ENCODE results near the gene ATG16L2.

DNA sequence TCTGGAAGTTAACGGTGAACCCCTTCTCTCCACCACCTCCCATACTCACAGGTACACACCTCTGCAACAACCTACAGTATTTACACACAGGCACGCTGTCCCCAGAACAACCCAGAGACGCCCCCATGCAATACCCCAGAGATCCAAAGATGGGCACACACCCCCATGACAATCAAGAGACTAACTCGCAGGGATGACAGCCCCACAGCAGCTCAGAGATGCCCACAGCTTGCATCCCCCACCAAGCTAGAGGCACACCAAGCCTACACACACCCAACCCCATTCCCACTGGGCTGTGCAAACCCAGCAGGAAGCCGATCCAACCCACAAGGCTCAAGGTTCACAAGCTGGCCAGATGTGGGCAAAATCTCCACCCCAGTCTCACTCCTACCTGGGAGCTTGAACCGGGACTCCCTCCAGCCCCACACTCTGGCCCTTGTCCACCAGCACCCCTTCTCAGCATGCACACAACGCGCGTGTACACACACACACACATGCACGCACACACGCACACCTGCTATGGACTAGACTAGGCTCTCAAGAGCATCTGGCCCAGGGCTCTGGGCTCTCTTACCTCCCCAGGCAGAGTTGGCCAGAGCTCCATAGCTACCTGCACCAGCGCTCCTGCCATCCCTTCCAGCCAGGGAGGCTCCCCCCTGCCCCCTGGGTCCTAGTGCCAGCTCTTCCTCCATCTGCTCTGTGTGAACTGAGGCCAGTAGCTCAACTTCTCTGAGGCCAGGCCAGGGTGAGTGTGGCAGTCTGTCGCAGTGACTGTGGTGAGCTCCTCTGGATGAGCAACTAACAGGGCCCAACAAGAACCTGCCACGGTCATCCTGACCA is 31.9 kb upstream of the ATG16L2 start:
- TF ChIP-seq, protein P1, sequence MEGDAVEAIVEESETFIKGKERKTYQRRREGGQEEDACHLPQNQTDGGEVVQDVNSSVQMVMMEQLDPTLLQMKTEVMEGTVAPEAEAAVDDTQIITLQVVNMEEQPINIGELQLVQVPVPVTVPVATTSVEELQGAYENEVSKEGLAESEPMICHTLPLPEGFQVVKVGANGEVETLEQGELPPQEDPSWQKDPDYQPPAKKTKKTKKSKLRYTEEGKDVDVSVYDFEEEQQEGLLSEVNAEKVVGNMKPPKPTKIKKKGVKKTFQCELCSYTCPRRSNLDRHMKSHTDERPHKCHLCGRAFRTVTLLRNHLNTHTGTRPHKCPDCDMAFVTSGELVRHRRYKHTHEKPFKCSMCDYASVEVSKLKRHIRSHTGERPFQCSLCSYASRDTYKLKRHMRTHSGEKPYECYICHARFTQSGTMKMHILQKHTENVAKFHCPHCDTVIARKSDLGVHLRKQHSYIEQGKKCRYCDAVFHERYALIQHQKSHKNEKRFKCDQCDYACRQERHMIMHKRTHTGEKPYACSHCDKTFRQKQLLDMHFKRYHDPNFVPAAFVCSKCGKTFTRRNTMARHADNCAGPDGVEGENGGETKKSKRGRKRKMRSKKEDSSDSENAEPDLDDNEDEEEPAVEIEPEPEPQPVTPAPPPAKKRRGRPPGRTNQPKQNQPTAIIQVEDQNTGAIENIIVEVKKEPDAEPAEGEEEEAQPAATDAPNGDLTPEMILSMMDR (IDR thresholded peaks at IDR 0.05): no peak
- TF ChIP-seq EP300 (IDR thresholded peaks at IDR 0.05): no peak

All from tibial nerve (tissue), 4 donors.